DMS153 (cell line): Measurements from ENCODE around the gene GABPA.

Experiments used
- DNase-seq: peaks from one replicate; lab custom pipeline; 2025; lab: John Stamatoyannopoulos, UW

Gene GABPA

GRCh38 chr21:25809013-25809412, 74.2 kb downstream of the GABPA start:
- DNase-seq: no peak

- DNase-seq: no peak
These were observed 76.4 kb downstream of the GABPA start for GRCh38 chr21:25811186-25811585.

GRCh38 chr21:25813917-25814316, 79.1 kb downstream of the GABPA start:
- no peak for DNase-seq

- no peak for DNase-seq
These were observed 83.3 kb downstream of the GABPA start for GRCh38 chr21:25818121-25818520.

GRCh38 chr21:25818551-25818950, 83.8 kb downstream of the GABPA start:
- DNase-seq: no peak
